DMS53 (cell line): Measurements from ENCODE around the gene HDAC4.
A peak's percentile ranks its signal among the peaks of the same experiment; 100 is the strongest.

Experiments
- DNase-seq: peaks from one replicate; lab custom pipeline; 2025; lab: John Stamatoyannopoulos, UW

Gene HDAC4

DNA sequence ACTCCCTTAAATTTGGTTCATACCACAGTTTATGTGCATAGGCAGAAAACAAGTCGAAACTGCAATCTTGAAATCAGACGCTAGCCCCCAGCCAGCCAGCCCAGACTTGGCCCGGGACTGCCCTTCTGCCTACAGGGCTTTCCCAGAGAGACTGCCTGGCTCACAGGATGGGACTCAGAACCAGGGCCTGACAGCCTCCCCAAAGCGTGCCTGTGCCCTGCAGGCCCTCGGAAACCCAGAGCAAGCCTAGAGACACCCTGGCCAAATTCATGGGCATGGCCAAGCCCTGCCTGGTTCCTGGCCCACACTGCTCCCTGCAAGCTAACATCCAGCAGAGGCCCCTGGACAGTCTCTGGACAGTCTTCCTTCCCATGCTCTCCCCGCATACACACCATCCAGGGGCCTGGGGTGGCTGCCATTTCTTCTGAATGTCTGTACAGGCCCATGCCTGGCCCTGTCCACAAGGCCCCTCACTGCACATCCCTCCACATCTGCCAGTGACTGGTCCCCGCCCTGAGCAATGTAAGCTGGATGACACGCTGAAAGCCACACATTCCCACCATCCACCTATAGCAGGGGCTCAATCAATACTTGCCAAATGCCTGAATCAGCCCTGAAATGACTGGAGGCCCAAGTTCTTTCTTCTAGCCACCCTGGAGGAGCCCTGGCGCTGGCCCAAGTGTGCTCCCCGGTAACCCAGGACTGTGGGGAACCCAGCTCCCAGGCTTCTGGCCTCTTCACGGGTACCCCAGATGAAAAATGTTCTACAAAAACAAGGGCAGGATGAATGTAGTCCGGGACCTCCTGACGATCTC lies 73.1 kb downstream of the HDAC4 start:
- no peak for DNase-seq

DNA sequence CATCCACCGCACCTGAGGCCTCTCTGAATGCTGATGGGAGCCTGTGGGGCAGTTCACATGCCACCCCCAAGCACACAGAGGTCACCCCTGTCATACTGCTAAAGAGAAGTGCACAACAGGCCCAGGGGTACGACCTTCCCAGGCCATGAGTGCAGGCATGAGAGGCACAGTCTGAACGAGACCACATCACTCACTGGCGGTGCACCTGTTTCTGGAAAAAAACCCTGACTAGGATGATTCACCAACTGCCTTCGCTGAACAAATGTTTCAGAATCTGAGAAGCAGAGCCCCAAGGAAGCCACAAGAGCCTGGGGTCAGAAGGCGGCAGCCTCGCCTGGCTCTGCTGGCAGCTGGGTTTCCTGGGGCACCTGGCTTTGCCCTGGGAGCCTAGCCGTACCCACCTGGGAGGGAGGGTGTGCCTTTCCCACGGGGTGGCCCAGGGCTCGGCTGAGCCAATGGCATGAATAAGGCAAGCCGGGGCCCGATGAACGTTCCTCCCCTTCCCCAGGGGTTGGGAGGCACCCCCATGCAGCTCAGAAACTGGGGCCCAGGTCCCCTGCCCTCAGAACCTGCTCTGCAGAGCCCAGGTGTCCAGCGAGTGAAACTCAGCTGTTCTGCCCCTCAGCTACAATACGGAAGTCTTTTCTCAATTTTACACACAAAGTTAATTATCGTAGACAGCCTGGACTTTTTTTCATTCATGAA lies 73.8 kb downstream of the HDAC4 start:
- DNase-seq = no peak

DNA sequence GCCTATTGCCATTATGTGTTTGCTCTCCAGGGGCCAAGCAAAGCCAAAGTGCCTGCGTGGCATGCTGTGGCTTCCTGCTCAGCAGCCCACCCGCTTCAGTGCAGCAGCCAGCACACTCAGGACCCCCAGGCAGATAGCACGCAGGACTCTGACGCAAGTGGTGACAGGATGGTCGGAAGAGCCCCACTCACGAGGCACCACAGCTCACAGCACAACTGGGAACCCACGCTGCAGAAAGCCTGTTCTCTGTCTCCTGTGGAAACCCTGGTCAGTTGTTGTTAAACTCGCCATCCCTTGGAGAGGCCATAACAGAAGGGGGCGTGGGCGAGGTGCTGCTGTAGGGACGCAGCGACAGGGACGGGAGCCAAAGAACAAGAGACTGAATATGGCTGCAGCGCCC lies 76.4 kb downstream of the HDAC4 start:
- DNase-seq = no peak

DNA sequence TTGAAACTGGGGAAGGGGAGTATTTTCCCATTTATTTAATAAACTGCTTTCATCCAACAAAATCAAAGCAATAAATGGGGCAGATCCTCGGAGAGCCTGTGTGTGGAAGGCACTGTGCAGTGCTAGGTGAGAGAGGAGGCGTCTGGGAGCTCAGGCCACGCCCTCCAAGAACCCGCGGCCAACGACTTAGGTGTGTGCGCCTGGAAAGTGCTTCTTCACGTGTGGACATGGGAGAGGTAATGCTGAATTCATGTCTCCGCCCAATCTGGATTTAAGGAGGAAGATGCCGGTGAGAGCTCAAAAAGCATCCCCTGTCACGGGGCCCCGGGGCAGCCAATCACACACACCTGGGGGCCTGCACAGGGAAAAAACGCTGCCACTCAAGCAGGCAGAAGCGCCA lies 77.4 kb downstream of the HDAC4 start:
- no peak for DNase-seq

DNA sequence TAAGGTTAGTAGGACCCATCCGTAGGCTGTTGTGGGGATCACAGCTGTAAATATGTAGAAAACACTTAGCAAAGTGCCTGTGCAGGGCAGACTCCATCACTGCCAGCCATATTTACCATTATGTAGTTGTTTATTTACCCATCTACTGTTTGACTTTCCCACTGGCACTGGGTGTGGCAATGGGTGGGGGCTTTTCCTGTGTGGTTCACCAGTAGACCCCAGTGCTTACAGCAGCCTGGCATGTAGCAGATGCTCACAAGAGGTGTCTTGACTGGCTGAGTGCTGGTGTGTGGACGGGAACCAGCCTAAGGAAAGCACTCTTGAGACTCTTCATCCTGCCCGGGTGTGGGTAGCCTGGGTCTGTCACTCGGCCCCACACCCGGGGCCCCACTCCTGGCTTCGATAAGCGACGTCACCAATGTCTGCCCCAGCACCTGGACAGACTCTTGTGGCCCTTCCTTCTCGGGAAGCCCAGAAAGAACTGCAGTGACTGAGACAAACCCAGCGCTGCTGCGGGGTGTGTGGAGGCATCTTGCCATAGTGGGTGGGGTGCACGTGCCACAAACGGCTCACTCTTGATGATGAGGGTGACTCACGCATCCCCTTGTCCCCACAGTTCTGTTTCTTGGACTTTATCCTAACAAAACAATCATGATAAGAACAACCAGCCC lies 78.3 kb downstream of the HDAC4 start:
- no peak for DNase-seq

DNA sequence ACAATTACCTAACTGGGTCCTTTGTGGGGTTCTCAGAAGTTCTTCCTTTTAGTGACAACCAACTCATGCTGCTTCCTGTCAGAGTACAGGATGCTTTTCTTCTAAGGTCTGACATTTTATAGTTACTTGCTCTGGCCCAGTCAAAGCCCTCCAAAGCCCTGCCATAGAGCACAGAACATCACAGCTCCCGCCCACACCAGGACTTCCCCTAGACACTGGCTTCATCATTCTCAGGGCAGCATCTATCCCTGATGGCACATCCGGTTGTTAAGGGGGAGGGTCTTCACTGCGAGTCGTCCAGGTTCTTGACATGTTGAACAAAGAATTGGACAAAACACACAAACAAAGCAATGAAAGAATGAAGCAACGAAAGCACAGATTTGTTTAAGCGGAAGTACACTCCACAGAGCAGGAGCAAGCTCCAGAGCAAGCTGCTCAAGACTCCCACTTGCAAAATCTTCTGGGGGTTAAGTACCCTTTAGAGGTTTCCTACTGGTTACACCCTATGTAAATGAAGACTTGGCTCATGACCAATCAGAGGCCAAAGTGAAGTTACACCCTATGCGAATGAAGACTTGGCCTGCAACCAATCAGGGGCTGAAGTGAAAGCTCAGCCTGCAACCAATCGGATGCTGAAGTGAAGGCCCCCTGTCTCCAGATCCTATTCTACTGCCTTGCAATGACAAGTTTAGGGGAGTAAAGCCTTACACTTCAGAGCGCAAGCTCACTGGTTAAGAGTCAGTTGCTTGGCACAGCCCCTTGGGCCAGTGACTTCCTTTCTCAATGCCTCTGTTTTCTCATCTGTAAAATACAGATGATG lies 79.0 kb downstream of the HDAC4 start:
- DNase-seq = no peak

DNA sequence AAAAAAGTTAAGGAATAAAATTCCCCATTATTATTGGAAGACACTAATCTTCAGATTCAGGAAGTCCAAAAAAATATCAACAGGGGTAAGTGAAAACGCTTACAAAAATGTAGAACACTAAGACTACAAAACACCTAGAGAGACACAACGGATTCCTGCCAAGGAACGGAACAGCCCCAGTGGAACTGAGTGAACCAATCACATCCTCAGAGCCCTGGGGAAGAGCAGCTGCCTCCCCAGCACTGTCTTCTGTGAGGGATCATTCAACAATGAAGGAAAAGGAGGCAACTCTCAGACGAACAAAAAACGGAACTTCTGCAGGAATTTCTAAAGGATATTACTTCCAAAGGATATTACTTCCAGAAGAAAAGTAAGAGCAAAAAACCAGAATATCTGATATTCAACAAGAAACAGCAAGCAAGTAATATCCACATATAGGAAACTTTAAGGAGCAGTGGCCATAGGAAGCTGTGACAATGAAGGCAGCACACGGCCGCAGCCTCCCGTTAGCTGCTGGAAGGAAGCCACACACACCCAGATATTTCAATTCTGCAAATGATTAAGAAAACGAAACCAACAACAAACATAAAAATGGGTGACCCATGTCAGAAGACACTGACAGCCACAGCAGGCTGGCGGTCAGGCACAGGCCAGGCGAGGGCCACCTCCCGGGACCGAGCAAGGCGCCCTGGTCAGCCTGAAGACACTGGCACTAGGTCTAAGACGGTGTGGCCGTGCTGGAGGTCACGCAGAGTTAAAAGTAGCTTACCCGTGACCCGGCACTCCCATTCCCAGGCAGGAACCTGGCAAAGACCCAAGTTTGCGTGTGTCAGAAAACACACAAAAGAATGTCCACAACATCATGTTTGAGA lies 81.8 kb downstream of the HDAC4 start:
- DNase-seq = peak; percentile 31

DNA sequence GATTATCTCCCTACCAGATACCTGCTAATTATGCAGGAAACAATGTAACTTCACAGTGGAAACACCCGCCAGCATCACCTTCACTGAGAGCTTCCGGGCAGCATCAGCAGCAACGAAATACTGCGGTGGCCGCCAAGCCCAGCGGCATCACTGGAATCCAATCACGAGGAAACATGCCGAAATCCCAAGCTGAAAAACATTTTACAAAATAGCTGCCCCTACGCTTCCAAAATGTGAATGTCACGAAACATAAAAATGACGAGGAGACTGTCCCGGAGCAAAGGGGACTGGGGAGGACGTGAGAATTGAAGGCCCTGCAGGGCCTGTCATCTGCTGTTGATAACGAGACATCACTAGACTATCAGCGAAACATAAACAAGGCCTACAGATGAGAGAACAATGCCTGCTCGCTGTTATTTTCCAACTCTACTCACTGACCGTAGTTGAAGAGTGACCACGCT lies 82.6 kb downstream of the HDAC4 start:
- DNase-seq = no peak

DNA sequence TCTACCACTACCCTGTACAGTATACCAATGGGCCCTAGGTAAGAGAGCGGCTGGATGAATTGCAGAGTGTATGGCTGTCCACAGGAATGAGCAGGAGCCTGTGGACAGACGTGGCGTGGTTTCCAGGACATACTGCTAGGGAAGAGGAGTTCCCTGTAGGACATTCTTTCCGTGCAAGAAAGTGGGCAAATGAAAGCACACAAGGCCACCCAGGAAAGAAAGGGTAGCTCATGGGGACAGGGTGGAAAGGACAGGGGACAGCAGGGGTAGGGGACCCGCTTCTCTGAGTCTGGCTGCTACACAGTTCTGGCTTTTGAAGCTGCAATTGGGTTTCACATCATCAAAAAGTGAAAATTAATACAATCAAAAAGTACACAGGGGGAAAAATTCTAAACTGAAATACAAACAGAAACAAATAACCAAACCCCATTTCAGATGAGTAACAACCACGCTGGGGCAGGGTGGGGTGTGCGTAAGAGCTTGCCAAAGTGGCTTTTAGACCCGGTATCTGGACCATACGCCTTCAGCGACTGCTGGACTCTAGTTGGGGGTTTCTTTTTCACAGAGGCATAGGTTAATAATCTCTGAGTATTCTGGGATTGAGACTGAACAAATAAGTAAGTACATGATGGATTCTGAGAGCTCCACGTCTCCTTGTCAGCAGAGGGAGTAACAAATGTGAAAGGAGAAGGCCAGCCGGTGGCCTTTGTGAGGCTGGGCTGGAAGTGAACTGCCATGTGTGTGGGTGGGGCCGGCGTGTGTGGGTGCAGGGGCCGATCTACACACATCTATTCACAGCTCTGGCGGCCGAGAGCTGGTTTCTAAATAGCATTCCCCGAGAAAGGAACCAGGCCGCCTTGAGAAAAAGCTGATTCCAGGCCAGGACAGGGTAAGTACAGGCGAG lies 84.0 kb downstream of the HDAC4 start:
- DNase-seq = no peak

DNA sequence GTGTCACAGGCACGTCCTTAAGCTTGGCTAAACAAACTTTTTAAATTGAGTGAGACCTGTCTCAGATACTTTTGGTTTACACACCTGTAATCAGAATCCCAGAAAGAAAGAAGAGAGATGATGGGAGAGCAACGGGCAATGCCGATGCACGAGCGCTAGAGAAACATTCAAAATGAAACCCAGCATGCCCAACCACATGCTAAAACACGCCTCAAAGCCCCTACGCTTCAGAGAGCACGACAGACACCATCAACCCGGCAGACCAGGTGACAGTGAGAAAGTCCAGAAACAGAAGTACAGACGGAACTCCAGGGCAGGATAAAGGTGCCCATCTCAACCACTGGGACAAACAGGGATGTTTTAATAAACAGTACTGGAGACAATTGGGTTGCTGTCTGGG lies 85.5 kb downstream of the HDAC4 start:
- no peak for DNase-seq

DNA sequence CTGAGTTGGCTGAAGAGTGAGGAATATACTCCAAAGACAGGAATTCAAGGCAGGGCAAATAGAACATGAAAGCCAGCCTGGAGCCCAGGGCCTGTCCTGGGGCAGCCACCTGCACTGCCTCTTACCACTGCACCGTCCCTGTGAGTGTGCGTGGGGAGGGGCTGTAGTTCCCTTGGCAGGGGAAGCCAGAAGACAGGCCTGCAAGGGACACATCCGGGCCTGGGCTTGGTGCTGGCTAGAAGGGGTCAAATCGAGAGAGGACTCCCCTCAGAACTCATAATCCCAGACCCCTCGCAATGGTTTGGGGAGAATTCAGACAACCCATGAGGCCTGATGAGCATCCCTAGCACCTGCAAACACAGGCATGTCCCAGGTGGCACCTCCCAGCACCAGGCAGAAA lies 87.0 kb downstream of the HDAC4 start:
- DNase-seq = no peak

DNA sequence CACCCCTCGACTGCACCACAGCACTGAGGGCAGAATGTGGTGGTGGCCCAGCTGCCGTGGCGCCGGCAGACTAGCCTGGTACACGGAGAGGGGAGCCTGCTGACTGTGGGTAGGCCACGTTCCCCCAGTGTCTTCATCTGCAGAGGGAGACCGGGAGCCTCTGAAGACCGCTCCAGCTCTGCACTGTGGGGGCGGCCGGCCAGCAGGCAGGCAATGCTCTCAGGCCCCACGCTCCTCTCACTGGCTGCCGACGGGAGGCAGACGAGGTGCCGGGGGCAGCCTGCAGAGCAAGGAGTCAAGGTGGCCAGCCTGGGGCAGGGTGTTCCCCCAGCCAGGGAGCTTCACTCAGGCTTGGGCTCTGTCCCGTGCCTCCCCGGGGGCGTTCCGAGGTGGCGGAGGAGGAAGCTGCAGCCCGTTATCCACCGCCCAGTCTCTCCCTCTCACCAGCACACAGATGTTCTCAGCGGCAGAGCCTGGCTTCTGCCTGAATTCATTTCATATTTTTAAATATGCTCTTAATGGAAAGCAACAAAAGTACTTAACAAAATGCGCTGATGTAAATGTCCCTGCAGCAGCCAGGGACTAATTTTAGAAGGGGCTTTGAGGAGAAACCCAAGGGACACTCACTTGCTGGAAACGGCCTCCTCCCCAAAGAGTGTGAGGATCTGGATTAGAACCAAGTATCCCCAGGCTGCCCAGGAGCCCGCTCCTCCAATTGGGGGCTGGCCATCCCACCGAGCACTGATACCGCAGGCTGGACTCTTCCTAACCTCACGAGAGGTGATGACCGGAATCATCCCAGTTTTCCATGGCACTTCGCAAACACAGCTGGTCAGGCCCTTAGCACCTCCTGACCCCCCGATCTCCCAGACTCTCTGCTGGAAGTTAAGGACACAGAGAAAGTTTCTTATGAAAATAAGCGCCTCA lies 87.8 kb downstream of the HDAC4 start:
- no peak for DNase-seq

DNA sequence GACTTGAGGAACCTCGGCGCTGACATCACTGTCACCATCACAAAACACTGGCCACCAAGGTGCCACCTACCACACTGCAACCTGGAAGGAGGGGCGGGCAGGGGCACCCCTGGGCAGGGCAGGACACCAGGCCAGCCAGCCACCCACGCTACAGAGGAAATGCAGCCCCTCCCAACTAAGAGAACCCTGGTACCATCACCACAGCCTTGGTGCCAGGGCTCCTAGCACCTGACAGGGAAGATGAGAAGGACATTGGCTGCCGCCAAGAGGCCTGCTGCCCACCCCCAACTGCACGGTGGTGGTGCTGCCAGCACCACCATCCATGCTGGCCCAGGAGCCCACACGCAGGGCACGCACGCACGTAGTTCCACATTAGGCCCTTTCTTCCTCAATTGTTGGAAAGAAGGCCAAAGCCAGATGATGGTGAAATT lies 88.7 kb downstream of the HDAC4 start:
- DNase-seq = no peak

DNA sequence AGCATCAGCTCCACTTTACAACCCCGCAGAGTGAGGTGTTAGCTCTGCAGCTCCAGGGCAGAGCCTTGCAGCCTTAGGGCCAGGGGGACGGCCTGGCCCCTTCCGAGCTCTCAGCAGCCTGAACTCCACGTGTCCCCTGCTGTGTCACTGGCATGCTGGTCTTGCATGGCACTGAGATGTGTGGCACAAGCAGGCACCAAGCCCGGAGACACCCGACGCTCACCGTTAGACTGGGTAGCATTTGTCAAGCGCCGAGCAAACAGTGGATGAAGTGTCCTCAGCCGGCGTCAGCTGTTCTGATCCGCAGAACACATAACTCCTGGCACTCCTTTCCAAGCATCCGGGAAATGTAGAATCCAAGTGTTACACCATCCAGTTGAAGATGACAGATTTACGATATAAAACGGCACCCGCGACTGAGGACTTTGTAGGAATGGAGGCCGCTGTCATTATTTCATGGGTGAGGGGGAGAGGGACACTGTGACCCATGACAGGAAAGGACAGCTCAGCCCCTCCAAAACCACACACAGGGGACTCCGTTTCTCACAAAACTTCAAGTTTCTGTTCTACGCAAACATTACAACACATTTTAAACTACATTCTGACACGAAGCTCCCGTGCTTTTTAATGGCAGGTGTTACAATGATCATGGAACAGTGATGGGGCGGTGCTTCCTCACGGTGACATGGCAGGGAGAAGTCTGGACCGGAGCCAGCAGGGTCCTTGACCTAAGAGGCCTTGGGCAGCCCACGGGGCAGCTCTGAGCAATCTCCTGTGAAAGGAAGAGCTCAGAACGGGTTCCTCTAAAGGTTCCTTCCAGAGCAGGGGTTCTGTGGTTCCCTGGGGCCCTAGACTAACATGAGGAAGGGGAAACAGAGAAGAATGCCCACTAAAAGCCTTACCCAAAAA lies 89.4 kb downstream of the HDAC4 start:
- peak; percentile 39 for DNase-seq

DNA sequence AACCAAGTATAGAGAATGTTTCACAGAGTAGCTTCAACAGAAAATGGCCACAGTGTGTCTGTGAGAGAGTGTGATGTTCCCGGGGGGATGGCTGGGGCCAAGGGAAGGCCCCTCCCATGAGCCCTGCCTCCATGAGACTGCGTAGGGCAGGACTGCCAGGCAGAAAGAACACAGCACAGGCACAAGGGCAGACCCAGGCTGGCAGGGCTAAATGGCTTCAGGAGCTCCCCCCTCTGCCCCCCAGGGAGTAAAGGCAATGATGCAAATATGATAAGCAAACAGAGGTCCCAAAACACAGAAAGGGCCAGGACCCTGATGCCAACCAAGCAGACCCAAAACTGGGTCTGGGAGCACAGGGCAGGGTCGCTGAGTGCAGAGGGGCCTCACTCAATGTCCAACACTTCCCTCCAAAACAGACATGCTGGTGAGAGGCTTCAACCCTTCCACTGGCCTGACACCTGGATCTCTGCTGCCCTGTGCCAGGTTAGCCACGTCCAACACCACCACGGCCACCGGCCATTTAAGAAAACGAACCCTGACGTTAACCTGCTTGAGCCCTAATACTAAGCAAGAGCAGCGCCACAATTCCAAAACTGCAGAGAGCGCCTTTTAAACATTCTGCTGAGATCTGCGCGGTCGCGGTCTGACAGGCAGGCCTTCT lies 90.3 kb downstream of the HDAC4 start:
- DNase-seq = no peak

DNA sequence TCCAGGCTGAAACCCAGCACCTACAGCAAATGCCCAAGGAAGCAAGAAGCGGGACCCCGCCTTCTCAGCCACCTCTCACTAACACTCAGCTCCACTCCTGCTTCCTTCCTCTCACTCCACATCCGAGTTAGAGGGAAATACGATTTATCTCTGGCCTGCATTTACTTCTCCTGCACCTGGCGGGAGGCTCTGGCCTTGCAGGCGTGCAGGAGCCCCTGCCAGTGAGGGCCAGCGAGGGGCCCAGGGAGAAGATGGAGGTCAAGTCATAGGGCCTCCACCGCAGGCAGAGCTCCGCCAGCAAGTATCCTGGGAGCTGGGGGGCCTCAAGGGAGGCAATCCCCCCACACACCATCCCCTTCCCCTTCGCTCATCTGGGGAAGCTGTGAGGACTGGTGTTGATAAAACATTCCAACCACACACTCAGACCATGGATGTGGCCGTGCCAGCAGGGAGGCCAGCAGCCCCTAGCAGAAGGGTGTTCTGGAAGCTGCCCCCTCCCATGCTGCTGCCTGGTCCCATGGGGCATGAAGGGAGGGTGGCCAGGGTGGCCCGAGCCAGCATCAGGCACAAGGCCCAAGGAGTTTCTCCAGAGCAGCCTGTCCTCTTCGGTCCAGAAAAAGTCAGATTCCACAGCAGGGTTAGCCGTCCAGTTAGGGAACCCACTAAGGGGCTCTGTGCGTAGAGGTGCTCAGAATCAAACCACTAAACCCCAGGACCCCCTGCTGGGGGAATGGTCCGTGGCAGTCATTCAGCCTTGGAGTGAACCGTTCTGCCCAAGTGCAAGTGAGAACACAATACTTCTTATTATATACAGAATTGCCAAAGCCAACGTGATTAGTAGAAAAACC lies 91.2 kb downstream of the HDAC4 start:
- no peak for DNase-seq
